HFFc6 (cell line): ENCODE results near the gene RTL10. TPM values are rescaled to one million over a fixed set of nuclear protein-coding genes. Genes with fewer than 3 reads are reported as not detected.

Experiments
- DNase-seq: peaks from one replicate; pipeline ENCODE4 v3.0.0-alpha.2; 2018
- H3K27ac Mint-ChIP-seq: 2 replicates; pipeline ENCODE4 v1.8.0; 2020; ENCODE audit warnings: mild to moderate bottlenecking, mixed read lengths
- H3K27me3 Mint-ChIP-seq: 2 replicates; pipeline ENCODE4 v1.8.0; 2021; ENCODE audit warnings: mild to moderate bottlenecking, moderate library complexity, mixed read lengths; ENCODE audit not compliant: insufficient read depth
- H3K36me3 Mint-ChIP-seq: 2 replicates; pipeline ENCODE4 v1.8.0; 2021; ENCODE audit warnings: low read depth, mixed read lengths
- H3K4me1 Mint-ChIP-seq: 2 replicates; pipeline ENCODE4 v1.8.0; 2020; ENCODE audit warnings: low read depth, mixed read lengths
- H3K4me3 Mint-ChIP-seq: 2 replicates; pipeline ENCODE4 v1.8.0; 2020; ENCODE audit warnings: mild to moderate bottlenecking, moderate library complexity, mixed read lengths
- H3K9me3 Mint-ChIP-seq: 2 replicates; pipeline ENCODE4 v1.8.0; 2020; ENCODE audit warnings: mild to moderate bottlenecking, mixed read lengths
- CTCF ChIP-seq: fragments of 200-600 bp; sonication (generic); IDR thresholded peaks from 2 replicates; pipeline ENCODE4 v1.5.0; 2021; ENCODE audit warnings: antibody characterized with exemption, mild to moderate bottlenecking
- total RNA-seq, 6 experiments: library from RNA; stranded (reverse); fragmentation: NEBNext Ultra II Directional; extraction: Animal tissue kit (Norgen Biotek cat#: 25700); gene quantifications; 2 replicates in 1 of 6; 3 replicates in 5 of 6; pipeline ENCODE4 v1.2.3, GENCODE V29; 2021

Gene RTL10
- total RNA-seq, 6 experiments from 2014 or later = 17.4 to 22.7 (median 19.2) TPM

GRCh38 chr22:19876314-19876940 is 21.8 kb upstream of the RTL10 start:
- H3K4me3 Mint-ChIP-seq = no peak overlapping the region
- 0 out of 2 replicates have a peak, but pooled peaks have one; percentile 8 for TF ChIP-seq CTCF
- H3K36me3 Mint-ChIP-seq = peaks cover 12% of the 10 kb centered on the region
- H3K9me3 Mint-ChIP-seq = no peaks in the 10 kb centered on the region; the same call in 1 of the 2 replicates
- H3K4me1 Mint-ChIP-seq = peaks cover 38% of the 10 kb centered on the region
- DNase-seq = no peak
- H3K27ac Mint-ChIP-seq = no peak overlapping the region
- peaks cover 2% of the 10 kb centered on the region; the same call in 1 of the 2 replicates for H3K27me3 Mint-ChIP-seq

- Mint-ChIP-seq H3K9me3 (no peaks in the 10 kb centered on the region; the same call in 1 of the 2 replicates), H3K27me3 (no peaks in the 10 kb centered on the region), H3K36me3 (peaks cover 7% of the 10 kb centered on the region), H3K27ac (no peak overlapping the region), H3K4me1 (peaks cover 31% of the 10 kb centered on the region), H3K4me3 (no peak overlapping the region)
- DNase-seq = no peak
- no peak for TF ChIP-seq CTCF
Measured at GRCh38 chr22:19875531-19876313, 21.0 kb upstream of the RTL10 start.

GRCh38 chr22:19875061-19875530 is 20.4 kb upstream of the RTL10 start:
- Mint-ChIP-seq H3K27ac (no peak overlapping the region), H3K4me3 (no peak overlapping the region), H3K4me1 (peaks cover 24% of the 10 kb centered on the region), H3K36me3 (peaks cover 1% of the 10 kb centered on the region; the same call in 1 of the 2 replicates), H3K27me3 (no peaks in the 10 kb centered on the region), H3K9me3 (no peaks in the 10 kb centered on the region; the same call in 1 of the 2 replicates)
- TF ChIP-seq CTCF = no peak
- no peak for DNase-seq

- no peak for TF ChIP-seq CTCF
- no peak for DNase-seq
- H3K27me3 Mint-ChIP-seq = no peaks in the 10 kb centered on the region
- no peak overlapping the region for H3K4me3 Mint-ChIP-seq
- no peaks in the 10 kb centered on the region for H3K36me3 Mint-ChIP-seq
- peaks cover 22% of the 10 kb centered on the region for H3K4me1 Mint-ChIP-seq
- no peaks in the 10 kb centered on the region for H3K9me3 Mint-ChIP-seq
- no peak overlapping the region for H3K27ac Mint-ChIP-seq
Measured at GRCh38 chr22:19874307-19875060, 19.8 kb upstream of the RTL10 start.

GRCh38 chr22:19873960-19874306 is 19.3 kb upstream of the RTL10 start:
- TF ChIP-seq CTCF = no peak
- no peaks in the 10 kb centered on the region for H3K9me3 Mint-ChIP-seq
- no peak for DNase-seq
- no peaks in the 10 kb centered on the region for H3K36me3 Mint-ChIP-seq
- H3K27me3 Mint-ChIP-seq = no peaks in the 10 kb centered on the region
- H3K4me1 Mint-ChIP-seq = peaks cover 18% of the 10 kb centered on the region
- no peak overlapping the region for H3K27ac Mint-ChIP-seq
- H3K4me3 Mint-ChIP-seq = no peak overlapping the region
